ENCODE data around the gene GATA2. TPM values are rescaled to one million over a fixed set of nuclear protein-coding genes. Genes with fewer than 3 reads are reported as not detected.

Gene GATA2
- total RNA-seq, 1 donor from 2014 or later, result 37.9 TPM

- TF ChIP-seq, protein P1, sequence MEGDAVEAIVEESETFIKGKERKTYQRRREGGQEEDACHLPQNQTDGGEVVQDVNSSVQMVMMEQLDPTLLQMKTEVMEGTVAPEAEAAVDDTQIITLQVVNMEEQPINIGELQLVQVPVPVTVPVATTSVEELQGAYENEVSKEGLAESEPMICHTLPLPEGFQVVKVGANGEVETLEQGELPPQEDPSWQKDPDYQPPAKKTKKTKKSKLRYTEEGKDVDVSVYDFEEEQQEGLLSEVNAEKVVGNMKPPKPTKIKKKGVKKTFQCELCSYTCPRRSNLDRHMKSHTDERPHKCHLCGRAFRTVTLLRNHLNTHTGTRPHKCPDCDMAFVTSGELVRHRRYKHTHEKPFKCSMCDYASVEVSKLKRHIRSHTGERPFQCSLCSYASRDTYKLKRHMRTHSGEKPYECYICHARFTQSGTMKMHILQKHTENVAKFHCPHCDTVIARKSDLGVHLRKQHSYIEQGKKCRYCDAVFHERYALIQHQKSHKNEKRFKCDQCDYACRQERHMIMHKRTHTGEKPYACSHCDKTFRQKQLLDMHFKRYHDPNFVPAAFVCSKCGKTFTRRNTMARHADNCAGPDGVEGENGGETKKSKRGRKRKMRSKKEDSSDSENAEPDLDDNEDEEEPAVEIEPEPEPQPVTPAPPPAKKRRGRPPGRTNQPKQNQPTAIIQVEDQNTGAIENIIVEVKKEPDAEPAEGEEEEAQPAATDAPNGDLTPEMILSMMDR (IDR thresholded peaks at IDR 0.05; ENCODE audit: unreplicated experiment), result no peak
- DNase-seq (ENCODE audit: low spot score), result no peak
- H3K36me3 Mint-ChIP-seq (ENCODE audit: low read depth, unreplicated experiment), result peaks cover 12% of the 10 kb centered on the region
- H3K27me3 Mint-ChIP-seq (ENCODE audit: unreplicated experiment), result peaks cover 22% of the 10 kb centered on the region
- no peak overlapping the region for H3K27ac Mint-ChIP-seq (ENCODE audit: unreplicated experiment)
- peaks cover 3% of the 10 kb centered on the region for H3K4me1 Mint-ChIP-seq (ENCODE audit: unreplicated experiment)
- no peaks in the 10 kb centered on the region for H3K9me3 Mint-ChIP-seq (ENCODE audit: unreplicated experiment)
- peak overlapping the region; percentile 5 for H3K4me3 Mint-ChIP-seq (ENCODE audit: unreplicated experiment)
Measured at GRCh38 chr3:128455116-128455515, 37.9 kb downstream of the GATA2 start.

DNA sequence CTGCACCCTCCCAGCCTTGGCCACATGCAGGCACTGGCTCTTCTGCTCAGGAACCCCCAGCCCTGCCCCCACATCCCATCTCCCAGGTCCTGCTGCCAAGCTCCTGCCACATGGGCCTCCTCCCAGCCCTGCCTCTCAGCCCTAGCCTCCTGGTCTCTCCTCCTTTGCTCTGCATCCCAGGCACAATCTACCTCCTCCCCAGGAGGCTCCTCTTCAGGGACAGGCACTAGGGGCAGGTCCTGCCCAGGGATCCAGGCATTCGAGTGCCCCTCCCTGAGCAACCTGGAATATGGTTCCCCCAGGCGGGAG lies 38.7 kb downstream of the GATA2 start:
- H3K27ac Mint-ChIP-seq (ENCODE audit: unreplicated experiment), result no peak overlapping the region
- H3K27me3 Mint-ChIP-seq (ENCODE audit: unreplicated experiment), result peaks cover 23% of the 10 kb centered on the region
- H3K36me3 Mint-ChIP-seq (ENCODE audit: low read depth, unreplicated experiment), result peaks cover 12% of the 10 kb centered on the region

DNA sequence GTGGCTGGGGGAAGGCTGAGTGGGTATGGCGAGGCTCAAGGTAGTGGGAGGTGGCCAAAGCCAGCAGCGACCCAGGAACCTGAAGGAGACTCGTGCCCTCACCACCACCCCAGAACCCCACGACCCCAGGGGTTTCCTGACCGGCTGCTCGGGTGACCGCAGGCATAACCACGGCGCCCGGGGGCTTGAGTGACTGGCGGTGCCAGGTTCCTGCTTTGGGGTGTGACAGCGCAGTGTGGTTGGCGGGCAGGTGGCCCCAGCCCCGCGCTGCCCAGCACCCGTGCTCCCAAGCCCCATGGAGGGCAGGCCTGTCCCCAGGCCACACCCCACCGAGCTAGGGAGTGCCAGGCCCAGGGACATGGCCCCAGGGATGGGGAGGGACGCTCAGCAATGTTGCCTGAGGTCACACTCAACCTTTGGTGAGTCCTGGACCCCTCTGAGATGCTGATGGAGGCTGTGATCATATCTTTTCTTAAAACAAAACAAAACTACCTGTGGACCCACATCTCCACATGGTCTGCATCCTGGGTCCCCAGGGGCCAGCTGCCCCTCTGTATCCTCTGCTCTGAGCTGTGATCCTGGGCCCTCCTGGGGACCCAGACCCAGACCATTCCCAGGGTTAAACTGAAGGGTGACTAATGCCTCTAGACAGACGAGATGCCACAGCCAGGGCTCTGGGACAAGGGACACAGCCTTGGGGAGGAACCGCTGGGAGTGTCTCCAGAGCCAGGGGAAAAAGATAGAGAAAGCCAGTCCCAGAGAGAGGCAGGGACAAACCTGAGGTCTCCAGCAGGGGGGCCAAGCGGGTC lies 39.3 kb downstream of the GATA2 start:
- Mint-ChIP-seq H3K36me3 (ENCODE audit: low read depth, unreplicated experiment) (peaks cover 15% of the 10 kb centered on the region), H3K4me1 (ENCODE audit: unreplicated experiment) (peaks cover 12% of the 10 kb centered on the region), H3K4me3 (ENCODE audit: unreplicated experiment) (no peak overlapping the region), H3K9me3 (ENCODE audit: unreplicated experiment) (no peaks in the 10 kb centered on the region), H3K27ac (ENCODE audit: unreplicated experiment) (no peak overlapping the region), H3K27me3 (ENCODE audit: unreplicated experiment) (peaks cover 23% of the 10 kb centered on the region)
- DNase-seq (ENCODE audit: low spot score), result no peak
- TF ChIP-seq, protein P1 (IDR thresholded peaks at IDR 0.05; ENCODE audit: unreplicated experiment), result no peak

More for the DNA sequence above, 38.7 kb downstream of the GATA2 start:
- Mint-ChIP-seq H3K4me1 (ENCODE audit: unreplicated experiment) (peaks cover 8% of the 10 kb centered on the region), H3K4me3 (ENCODE audit: unreplicated experiment) (no peak overlapping the region), H3K9me3 (ENCODE audit: unreplicated experiment) (no peaks in the 10 kb centered on the region)
- TF ChIP-seq, protein P1 (IDR thresholded peaks at IDR 0.05; ENCODE audit: unreplicated experiment), result no peak
- DNase-seq (ENCODE audit: low spot score), result no peak

- H3K9me3 Mint-ChIP-seq (ENCODE audit: unreplicated experiment), result no peaks in the 10 kb centered on the region
- H3K4me1 Mint-ChIP-seq (ENCODE audit: unreplicated experiment), result peaks cover 18% of the 10 kb centered on the region
- no peak overlapping the region for H3K27ac Mint-ChIP-seq (ENCODE audit: unreplicated experiment)
- no peak overlapping the region for H3K4me3 Mint-ChIP-seq (ENCODE audit: unreplicated experiment)
- peaks cover 18% of the 10 kb centered on the region for H3K36me3 Mint-ChIP-seq (ENCODE audit: low read depth, unreplicated experiment)
- TF ChIP-seq, protein P1 (IDR thresholded peaks at IDR 0.05; ENCODE audit: unreplicated experiment), result no peak
- peaks cover 23% of the 10 kb centered on the region for H3K27me3 Mint-ChIP-seq (ENCODE audit: unreplicated experiment)
- DNase-seq (ENCODE audit: low spot score), result no peak
Measured at GRCh38 chr3:128452678-128453275, 40.2 kb downstream of the GATA2 start.

GRCh38 chr3:128452120-128452519 lies 40.9 kb downstream of the GATA2 start:
- peaks cover 18% of the 10 kb centered on the region for H3K36me3 Mint-ChIP-seq (ENCODE audit: low read depth, unreplicated experiment)
- peaks cover 25% of the 10 kb centered on the region for H3K27me3 Mint-ChIP-seq (ENCODE audit: unreplicated experiment)
- no peak overlapping the region for H3K4me3 Mint-ChIP-seq (ENCODE audit: unreplicated experiment)
- TF ChIP-seq, protein P1 (IDR thresholded peaks at IDR 0.05; ENCODE audit: unreplicated experiment), result no peak
- peaks cover 22% of the 10 kb centered on the region for H3K4me1 Mint-ChIP-seq (ENCODE audit: unreplicated experiment)
- no peaks in the 10 kb centered on the region for H3K9me3 Mint-ChIP-seq (ENCODE audit: unreplicated experiment)
- no peak for DNase-seq (ENCODE audit: low spot score)
- H3K27ac Mint-ChIP-seq (ENCODE audit: unreplicated experiment), result no peak overlapping the region
